ENCODE data around the gene PANX3. TPM values are rescaled to one million over a fixed set of nuclear protein-coding genes. Genes with fewer than 3 reads are reported as not detected.

PANX3 gene
- total RNA-seq, 1 experiment from 2014 or later = not detected

DNA sequence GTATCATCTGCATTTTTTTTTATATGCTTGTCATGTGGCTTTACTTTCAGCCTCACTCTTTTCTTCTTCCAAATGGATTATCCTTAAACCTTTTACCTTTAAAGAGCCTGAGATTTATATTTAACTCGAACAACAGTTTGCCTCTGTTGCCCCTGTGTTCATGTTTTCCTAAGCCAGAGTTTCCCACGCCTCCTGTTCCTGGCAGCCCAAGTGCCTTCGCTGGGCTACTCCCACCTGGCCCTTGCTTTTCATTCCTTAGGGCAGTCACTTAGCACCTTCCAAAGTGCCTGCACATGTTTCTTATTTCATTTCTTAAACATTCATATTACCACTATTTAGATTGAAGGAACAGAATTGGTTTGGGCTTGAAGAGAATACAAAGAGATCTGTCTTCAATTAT is 24.7 kb downstream of the PANX3 start:
- Histone ChIP-seq H2BK20ac (ENCODE audit: low read depth, low read length, poor library complexity, severe bottlenecking) (no peak overlapping the region), H4K20me1 (ENCODE audit: control insufficient read depth, insufficient read depth, insufficient read length) (no peaks in the 10 kb centered on the region), H3K9me3 (ENCODE audit: control insufficient read depth, low read depth, low read length) (no peaks in the 10 kb centered on the region), H3K23ac (ENCODE audit: insufficient read length, low read depth, low read length) (no peak overlapping the region), H3K79me1 (ENCODE audit: insufficient read depth, low read depth, low read length, poor library complexity, severe bottlenecking) (no peaks in the 10 kb centered on the region), H2AK5ac (ENCODE audit: insufficient read length, low read length) (no peak overlapping the region), H2BK120ac (ENCODE audit: low read depth, low read length, poor library complexity, severe bottlenecking) (no peak overlapping the region), H3K79me2 (ENCODE audit: insufficient read depth, low read length) (no peaks in the 10 kb centered on the region), H4K91ac (ENCODE audit: insufficient read length, low read depth, low read length) (no peak overlapping the region), H3K56ac (ENCODE audit: insufficient read length, low read depth, low read length) (no peak overlapping the region), H2BK12ac (ENCODE audit: insufficient read length, low read depth, low read length) (no peak overlapping the region), H3K27ac (ENCODE audit: insufficient read length, low read depth, low read length) (no peak overlapping the region), H2AFZ (ENCODE audit: low read length) (no peak overlapping the region), H3K4me1 (ENCODE audit: insufficient read depth, low read length) (peaks cover 3% of the 10 kb centered on the region; the same call in 1 of the 2 replicates), H4K8ac (replicated peaks; ENCODE audit: insufficient read length, low read depth, low read length) (no peak overlapping the region), H3K18ac (ENCODE audit: insufficient read length, low read depth, low read length) (no peak overlapping the region), H2BK15ac (ENCODE audit: low read depth, low read length) (no peak overlapping the region), H2BK5ac (ENCODE audit: insufficient read length, low read length) (no peak overlapping the region), H3K23me2 (ENCODE audit: insufficient read length, low read depth, low read length, poor library complexity, severe bottlenecking) (no peaks in the 10 kb centered on the region), H4K5ac (ENCODE audit: insufficient read length, low read depth, low read length) (no peak overlapping the region), H3K4ac (ENCODE audit: low read depth, low read length) (no peak overlapping the region), H3K4me2 (ENCODE audit: insufficient read depth, insufficient read length, low read length) (no peak overlapping the region), H3K27me3 (ENCODE audit: insufficient read depth, low read length) (no peaks in the 10 kb centered on the region), H3K9ac (ENCODE audit: extremely low read depth, insufficient read length, low read length) (no peak overlapping the region), H3T11ph (ENCODE audit: low read length) (no peak overlapping the region), H3K14ac (ENCODE audit: insufficient read depth, low read length) (no peak overlapping the region)
- WGBS (ENCODE audit: extremely low coverage, insufficient read length, low lambda C conversion rate) = no CpG with 5 or more reads among the region's 3 CpGs
- no peaks in the 10 kb centered on the region for H3K27me3 Mint-ChIP-seq (ENCODE audit: low read depth)
- peaks cover 3 to 6% of the 10 kb centered on the region in 2 experiments for H3K4me1 Mint-ChIP-seq
- DNase-seq = no peak
- H3K36me3 Mint-ChIP-seq (ENCODE audit: insufficient read depth in 1 of 3, low read depth in 3 of 3) = peaks cover 14 to 76% (median 47%) of the 10 kb centered on the region in 3 experiments; a peak in 6 of 7 replicates
- H3K9me3 Mint-ChIP-seq = peaks cover 0 to 3% of the 10 kb centered on the region in 2 experiments; a peak in 1 of 5 replicates
- no peak overlapping the region for H3K4me3 Mint-ChIP-seq
- TF ChIP-seq CTCF (conservative IDR thresholded peaks at IDR 0.05) = no peak
- no peak overlapping the region; a peak in 1 of 7 replicates for H3K27ac Mint-ChIP-seq
